Erythroblast (primary cell): Measurements from ENCODE around the gene RPL18A.

ENCODE experiments used
- GATA1 ChIP-seq: IDR thresholded peaks from 2 replicates; pipeline ENCODE4 v1.6.1; 2011; ENCODE audit warnings: low read depth, mild to moderate bottlenecking, control low read depth, low read length, moderate library complexity
- POLR2A ChIP-seq: IDR thresholded peaks from 2 replicates; pipeline ENCODE4 v1.6.1; 2011; ENCODE audit warnings: mild to moderate bottlenecking, low read length

- no peak for TF ChIP-seq POLR2A
- no peak for TF ChIP-seq GATA1
Measured at GRCh38 chr19:17883627-17884410, 24.1 kb downstream of the RPL18A start.
